GM10266 (cell line): ENCODE data around the gene ERBB4.

ENCODE experiments used
- DNase-seq: peaks from one replicate; pipeline ENCODE4 v3.0.0; 2012; ENCODE audit errors: extremely low spot score
- TF ChIP-seq, protein P1 (sequence below): IDR thresholded peaks from 2 replicates; pipeline ENCODE4 v1.5.1; 2012; ENCODE audit warnings: mild to moderate bottlenecking, low read depth; ENCODE audit not compliant: control insufficient read depth, insufficient read depth; ENCODE audit errors: missing control alignments

ERBB4 gene

DNA sequence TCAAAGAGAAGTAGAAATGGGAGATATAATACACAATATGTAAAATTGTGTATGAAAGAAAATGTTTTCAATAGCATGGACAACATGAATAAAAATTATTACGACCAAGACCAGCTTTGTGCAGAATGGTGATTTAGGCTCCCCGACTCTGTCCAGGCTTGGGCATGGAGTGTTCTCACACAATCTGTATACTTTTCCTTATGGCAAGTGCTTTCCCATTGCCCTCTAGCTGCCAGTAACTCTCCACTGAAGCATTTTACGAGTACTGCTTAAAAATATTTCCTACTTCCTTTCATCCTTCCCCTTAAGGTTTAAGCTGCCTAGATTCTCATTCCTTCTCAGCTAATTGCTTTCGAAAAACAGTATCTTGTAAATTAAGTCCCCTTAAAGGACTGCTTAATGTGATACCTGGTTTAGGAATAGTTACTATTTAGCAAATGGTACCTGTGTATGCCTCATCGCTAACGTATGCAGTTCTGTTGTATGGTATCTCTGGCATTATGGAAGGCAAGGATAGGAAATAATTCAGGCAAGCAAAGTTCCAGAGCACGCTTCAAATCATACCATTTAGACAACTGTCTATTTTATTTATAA is 714.6 kb downstream of the ERBB4 start:
- TF ChIP-seq, protein P1, sequence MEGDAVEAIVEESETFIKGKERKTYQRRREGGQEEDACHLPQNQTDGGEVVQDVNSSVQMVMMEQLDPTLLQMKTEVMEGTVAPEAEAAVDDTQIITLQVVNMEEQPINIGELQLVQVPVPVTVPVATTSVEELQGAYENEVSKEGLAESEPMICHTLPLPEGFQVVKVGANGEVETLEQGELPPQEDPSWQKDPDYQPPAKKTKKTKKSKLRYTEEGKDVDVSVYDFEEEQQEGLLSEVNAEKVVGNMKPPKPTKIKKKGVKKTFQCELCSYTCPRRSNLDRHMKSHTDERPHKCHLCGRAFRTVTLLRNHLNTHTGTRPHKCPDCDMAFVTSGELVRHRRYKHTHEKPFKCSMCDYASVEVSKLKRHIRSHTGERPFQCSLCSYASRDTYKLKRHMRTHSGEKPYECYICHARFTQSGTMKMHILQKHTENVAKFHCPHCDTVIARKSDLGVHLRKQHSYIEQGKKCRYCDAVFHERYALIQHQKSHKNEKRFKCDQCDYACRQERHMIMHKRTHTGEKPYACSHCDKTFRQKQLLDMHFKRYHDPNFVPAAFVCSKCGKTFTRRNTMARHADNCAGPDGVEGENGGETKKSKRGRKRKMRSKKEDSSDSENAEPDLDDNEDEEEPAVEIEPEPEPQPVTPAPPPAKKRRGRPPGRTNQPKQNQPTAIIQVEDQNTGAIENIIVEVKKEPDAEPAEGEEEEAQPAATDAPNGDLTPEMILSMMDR, result no peak
- no peak for DNase-seq

DNA sequence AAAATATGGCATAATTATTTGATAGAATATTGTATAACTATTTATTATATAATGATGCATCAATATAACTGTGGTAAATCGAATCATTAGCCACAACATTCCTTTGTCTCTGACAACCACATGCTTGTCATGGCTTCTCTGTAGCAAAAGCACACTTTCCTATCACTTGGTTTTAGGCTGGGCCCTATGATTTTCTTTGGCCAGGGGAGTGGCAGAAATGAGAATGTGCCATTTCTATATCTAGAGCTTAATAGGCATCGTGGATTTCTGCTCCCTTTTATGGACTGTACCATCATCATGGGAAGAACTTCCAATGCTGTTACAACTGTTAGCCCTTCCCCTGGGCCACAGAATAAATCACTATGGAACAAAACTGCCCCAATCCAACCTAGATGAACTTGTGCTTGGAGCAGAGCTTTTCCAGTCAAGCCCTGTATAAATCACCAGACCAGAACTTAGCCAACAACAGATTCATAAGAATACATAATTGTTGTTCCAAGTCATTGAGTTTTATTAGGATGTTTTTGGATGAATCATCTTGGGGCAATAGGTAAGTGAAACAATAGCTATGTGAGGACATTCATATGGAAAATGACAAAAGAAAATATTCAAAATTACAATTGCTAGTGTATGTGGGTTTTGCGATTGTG is 715.8 kb downstream of the ERBB4 start:
- TF ChIP-seq, protein P1, result no peak
- DNase-seq, result no peak

DNA sequence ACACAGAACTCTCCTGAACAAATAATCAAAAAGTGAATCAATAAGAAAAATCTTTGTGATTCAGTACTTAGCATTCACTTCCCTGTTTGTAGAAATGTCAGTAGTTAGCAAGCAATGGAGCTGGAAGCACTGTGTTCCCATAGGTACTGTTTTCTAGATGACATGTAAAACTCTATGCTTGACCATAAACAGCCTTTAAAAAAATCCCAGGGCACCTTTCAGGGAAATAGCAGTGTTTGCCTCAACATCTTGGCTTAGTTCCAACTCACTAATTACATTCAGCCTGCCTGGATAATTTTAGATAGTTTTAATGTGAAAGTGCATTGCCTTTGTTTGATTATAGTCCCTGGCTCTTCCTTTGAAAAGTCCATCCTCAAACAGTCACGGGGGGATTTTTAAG is 721.8 kb downstream of the ERBB4 start:
- DNase-seq, result no peak
- TF ChIP-seq, protein P1, result no peak

DNA sequence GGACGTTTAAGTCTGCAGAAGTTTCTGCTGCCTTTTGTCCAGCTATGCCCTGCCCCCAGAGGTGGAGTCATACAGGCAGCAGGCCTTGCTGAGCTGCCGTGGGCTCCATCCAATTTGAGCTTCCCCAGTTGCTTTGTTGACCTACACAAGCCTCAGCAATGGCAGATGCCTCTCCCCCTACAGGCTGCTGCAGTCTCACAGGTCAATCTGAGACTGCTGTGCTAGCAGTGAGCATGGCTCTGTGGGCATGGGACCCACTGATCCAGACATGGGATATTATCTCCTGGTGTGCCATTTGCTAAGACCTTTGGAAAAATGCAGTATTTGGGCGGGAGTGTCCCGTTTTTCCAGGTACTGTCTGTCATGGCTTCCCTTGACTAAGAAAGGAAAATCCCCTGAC is 726.0 kb downstream of the ERBB4 start:
- TF ChIP-seq, protein P1, result no peak
- DNase-seq, result no peak

DNA sequence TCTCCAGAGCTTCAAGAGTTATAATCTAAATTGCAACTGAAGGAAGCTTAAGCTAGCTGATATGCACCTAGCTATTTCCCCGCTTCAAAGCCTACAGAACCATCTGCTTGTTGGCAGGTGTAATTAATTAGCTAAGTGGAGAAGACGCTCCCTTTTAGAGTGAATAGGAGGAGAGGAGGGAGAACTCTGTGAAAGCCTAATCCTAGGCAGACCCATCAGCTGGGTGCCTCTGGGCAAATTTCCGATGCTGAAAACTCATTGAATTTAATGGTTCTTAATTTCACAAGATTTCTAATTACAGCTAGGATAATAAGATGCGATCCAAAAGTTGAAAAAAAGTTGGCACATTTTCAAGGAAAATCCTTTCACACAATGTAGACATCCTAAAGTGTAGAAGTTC is 735.9 kb downstream of the ERBB4 start:
- no peak for DNase-seq
- TF ChIP-seq, protein P1, result no peak

DNA sequence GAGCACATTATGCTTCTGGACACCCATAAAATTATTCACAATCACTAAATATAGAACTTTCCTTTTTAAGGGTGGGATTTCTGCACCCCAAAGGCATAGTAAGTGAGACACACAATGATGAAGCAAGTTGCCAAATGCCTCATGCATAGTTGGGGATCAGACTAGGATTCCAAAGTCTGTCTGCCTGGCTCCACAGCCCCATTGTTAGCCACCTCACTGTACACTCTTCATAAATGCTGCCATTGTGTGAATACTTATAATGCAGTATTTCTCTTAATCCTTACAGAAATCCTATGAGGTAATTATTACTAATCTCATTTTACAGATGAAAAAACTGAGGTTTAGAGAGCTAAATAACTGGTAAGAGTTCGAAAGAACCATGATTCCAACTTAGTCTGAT is 738.6 kb downstream of the ERBB4 start:
- TF ChIP-seq, protein P1, result no peak
- DNase-seq, result no peak

DNA sequence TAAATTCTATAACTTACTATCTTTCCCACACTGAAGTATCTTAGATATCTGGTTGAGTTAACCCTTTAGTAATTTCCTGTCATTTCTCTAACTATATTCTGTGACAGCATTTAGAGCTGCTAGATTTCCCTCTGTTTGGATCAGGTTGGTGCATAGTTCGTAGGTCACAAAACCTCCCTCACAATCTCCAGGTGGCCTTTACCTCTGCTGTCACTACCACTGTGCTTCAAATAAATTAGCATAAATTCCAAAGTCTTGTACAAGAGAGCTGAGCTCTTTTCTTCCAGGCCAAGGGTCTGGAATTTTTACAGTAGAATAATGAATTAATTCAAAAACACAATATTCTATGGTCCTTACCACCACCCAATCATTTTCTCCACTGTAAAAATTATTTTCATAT is 739.7 kb downstream of the ERBB4 start:
- TF ChIP-seq, protein P1, result no peak

More for the DNA sequence above, 739.7 kb downstream of the ERBB4 start:
- DNase-seq, result no peak
